A549 treated with RU486 at 1 μM for 4 hours (cell line): ENCODE measurements around the gene LCE4A. TPM values are rescaled to one million over a fixed set of nuclear protein-coding genes. Genes with fewer than 3 reads are reported as not detected.

Source experiments
- total RNA-seq: library from RNA; stranded (reverse); fragments of 200-300 nt; extraction: Qiagen RNA extraction; gene quantifications from 5 replicates; pipeline ENCODE4 v1.2.3, GENCODE V29; 2022; ENCODE audit warnings: low read depth

Gene LCE4A, protein sequence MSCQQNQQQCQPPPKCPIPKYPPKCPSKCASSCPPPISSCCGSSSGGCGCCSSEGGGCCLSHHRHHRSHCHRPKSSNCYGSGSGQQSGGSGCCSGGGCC
- total RNA-seq = not detected in 5 replicates

DNA sequence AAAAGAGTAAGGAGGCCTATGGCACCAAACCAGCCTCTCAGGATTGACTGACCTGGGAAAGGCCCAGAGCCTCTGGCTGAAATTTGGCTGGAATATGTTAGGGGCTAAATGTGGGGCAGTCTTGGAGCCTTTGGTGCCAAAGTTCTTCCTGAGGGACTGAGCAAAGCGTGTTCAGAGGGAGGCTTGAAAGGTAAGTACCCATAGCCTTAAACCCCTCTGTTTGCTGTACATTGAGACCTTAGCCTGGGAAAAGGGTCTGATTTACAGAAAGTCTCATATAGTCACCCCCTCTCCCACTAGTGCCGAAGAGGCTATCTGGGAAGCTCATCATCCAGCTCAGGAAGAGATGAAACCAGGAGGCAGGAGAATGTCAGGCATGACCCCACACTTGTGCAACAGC is at the start of gene LCE4A:
Gene LCE4A, plus strand, starts transcription at position 301 of the 400 bp plus-strand sequence. CDS start 916 bp downstream, outside the sequence.

DNA sequence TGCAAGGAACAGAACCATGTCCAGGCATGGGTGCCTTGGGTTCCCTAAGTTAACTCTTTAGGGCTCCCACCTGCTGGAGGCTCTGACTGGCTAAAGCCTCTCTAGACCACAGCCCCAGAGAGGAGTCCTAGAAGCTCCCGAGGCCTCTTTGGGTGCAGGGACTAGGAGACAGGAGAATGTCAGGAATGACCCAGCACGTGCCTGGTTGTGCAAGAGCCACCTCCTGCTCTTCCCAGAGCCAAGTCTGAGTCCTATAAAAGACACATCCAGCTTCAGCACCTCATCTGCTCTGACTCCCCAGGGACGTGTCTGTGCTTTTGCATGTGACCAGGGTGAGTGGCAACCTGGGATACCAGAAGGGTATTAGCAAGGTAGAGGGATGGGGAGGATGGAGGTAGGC is 44.9 kb upstream of the LCE4A start, which contains the start of gene LCE2D:
Gene LCE2D, plus strand, starts transcription at position 283 of the 400 bp plus-strand sequence. CDS start 726 bp downstream, outside the sequence.

GRCh38 chr1:152674983-152675382 is 33.0 kb upstream of the LCE4A start, which contains the start of gene LCE2C:
LCE2C (plus strand) TSS chr1:152675279; CDS start chr1:152676016, 737 bp downstream.

GRCh38 chr1:152685823-152686222 is 22.1 kb upstream of the LCE4A start, which contains the start of gene LCE2B:
LCE2B (plus strand) TSS chr1:152686123; CDS start chr1:152686844, 721 bp downstream.

DNA sequence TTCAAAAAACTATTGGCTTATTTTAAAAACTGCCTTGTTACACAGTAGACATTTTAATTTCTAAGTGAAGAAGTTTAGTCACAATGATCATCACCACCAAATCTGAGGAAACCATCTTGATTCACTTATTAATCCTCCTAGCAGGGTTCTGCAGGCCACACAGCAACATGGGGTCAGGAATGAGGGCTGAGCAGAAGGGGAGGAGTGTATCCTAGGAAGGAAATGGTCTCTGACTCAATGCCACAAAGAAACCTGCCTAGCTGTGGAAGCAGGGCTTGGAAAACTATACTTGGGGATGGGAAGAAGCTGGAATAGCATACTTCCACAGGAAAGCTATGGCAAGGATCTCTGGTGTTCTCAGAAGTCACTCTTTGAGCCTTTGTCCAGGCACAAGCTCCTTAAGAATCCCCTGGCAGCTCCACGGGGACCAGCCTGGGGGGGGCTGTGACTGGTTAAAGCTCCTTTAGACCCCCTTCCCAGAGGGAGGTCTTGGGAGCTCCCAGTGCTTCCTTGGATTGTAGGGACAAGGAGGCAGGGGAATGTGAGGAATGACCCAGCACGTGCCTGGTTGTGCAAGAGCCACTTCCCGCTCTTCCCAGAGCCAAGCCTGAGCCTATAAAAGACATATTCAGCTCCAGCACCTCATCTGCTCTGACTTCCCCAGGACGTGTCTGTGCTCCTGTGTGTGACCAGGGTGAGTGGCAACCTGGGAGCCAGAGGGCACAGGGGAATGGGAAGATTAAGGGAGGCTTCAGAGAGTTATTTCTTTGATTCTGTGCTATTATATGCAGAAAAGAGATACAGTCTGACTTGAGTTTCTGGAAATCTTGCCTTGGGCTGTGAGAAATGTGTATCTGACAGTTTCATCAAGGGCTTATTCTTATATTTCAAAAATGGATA is 10.0 kb upstream of the LCE4A start, which contains the start of gene LCE2A:
Gene LCE2A, plus strand, starts transcription at position 645 of the 900 bp plus-strand sequence. CDS start 557 bp downstream, outside the sequence.

GRCh38 chr1:152757747-152758146 is 49.8 kb downstream of the LCE4A start, which contains the start of gene KPRP:
KPRP (plus strand) TSS chr1:152758025; CDS start chr1:152759589, 1,564 bp downstream.

Other genes starting within 250 kb of the LCE4A start
- gene LCE5A, start 197.4 kb upstream of the LCE4A start, total RNA-seq = not detected in 5 replicates
- gene CRCT1, start 193.7 kb upstream of the LCE4A start, total RNA-seq = 0.45 to 0.51 TPM in 2 of 5 replicates, not detected in the others
- 0.30 TPM in 1 of 5 replicates, not detected in the others for gene LCE3E, start 141.4 kb upstream of the LCE4A start, total RNA-seq
- gene LCE3D, start 127.6 kb upstream of the LCE4A start, total RNA-seq = 0.96 to 1.3 TPM (median 0.97 TPM) in 3 of 5 replicates, not detected in the others
- not detected in 5 replicates for gene LCE3C, start 107.9 kb upstream of the LCE4A start, total RNA-seq
- gene LCE3B, start 94.3 kb upstream of the LCE4A start, total RNA-seq = not detected in 5 replicates
- gene LCE3A, start 85.1 kb upstream of the LCE4A start, total RNA-seq = not detected in 5 replicates
- gene LCE2D, start 44.8 kb upstream of the LCE4A start, total RNA-seq = not detected in 5 replicates
- gene LCE2C, start 32.9 kb upstream of the LCE4A start, total RNA-seq = not detected in 5 replicates
- gene LCE2B, start 22.0 kb upstream of the LCE4A start, total RNA-seq = not detected in 5 replicates
- not detected in 5 replicates for gene LCE2A, start 9.8 kb upstream of the LCE4A start, total RNA-seq
- not detected in 5 replicates for gene KPRP, start 49.9 kb downstream of the LCE4A start, total RNA-seq
- not detected in 5 replicates for gene LCE1F, start 67.0 kb downstream of the LCE4A start, total RNA-seq
- 0.14 TPM in 1 of 5 replicates, not detected in the others for gene LCE1E, start 78.1 kb downstream of the LCE4A start, total RNA-seq
- not detected in 5 replicates for gene LCE1D, start 88.6 kb downstream of the LCE4A start, total RNA-seq
- not detected in 5 replicates for gene LCE1C, start 98.5 kb downstream of the LCE4A start, total RNA-seq
- gene LCE1B, start 103.8 kb downstream of the LCE4A start, total RNA-seq = not detected in 5 replicates
- gene LCE1A, start 119.3 kb downstream of the LCE4A start, total RNA-seq = not detected in 5 replicates
- gene LCE6A, start 134.7 kb downstream of the LCE4A start, total RNA-seq = not detected in 5 replicates
- gene LCE7A, start 151.8 kb downstream of the LCE4A start, total RNA-seq = not detected in 5 replicates
- not detected in 5 replicates for gene SMCP, start 170.2 kb downstream of the LCE4A start, total RNA-seq
- gene IVL, start 200.4 kb downstream of the LCE4A start, total RNA-seq = 0.08 TPM in 1 of 5 replicates, not detected in the others
- gene SPRR5, start 239.0 kb downstream of the LCE4A start, total RNA-seq = not detected in 5 replicates